Mucosa of stomach (tissue), 1 donor: Measurements from ENCODE around the gene PPP2R3C.
A peak's percentile ranks its signal among the peaks of the same experiment; 100 is the strongest.
"Not testable (repeated sequence)": the region's sequence is repeated elsewhere in the genome, so short reads cannot be mapped to it uniquely, and the experiment has no call there.

ENCODE experiments used
- H3K27me3 ChIP-seq: one replicate; pipeline ENCODE4 v1.7.0; 2013; ENCODE audit warnings: mild to moderate bottlenecking, low read length; ENCODE audit not compliant: control insufficient read depth, insufficient read depth
- H3K36me3 ChIP-seq: one replicate; pipeline ENCODE4 v1.7.0; 2013; ENCODE audit warnings: low read length; ENCODE audit not compliant: control insufficient read depth, insufficient read depth
- H3K4me1 ChIP-seq: one replicate; pipeline ENCODE4 v1.7.0; 2013; ENCODE audit warnings: mild to moderate bottlenecking, low read length; ENCODE audit not compliant: control insufficient read depth, insufficient read depth
- H3K4me3 ChIP-seq: one replicate; pipeline ENCODE4 v1.7.0; 2013; ENCODE audit warnings: low read length
- H3K9ac ChIP-seq: one replicate; pipeline ENCODE4 v1.7.0; 2013; ENCODE audit warnings: mild to moderate bottlenecking, low read length, moderate library complexity
- H3K9me3 ChIP-seq: one replicate; pipeline ENCODE4 v1.7.0; 2013; ENCODE audit warnings: mild to moderate bottlenecking, low read length, moderate library complexity; ENCODE audit not compliant: control insufficient read depth
- donor health status: Pancreatic carcinoma.

The PPP2R3C gene

GRCh38 chr14:35121887-35122695, at the start of gene PPP2R3C, which contains the start of gene PRORP:
TSS of gene PPP2R3C (minus strand) at chr14:35121990. CDS start at chr14:35121959, 31 bp downstream.
TSS of gene PRORP (plus strand) at chr14:35122552. CDS start at chr14:35123246, 694 bp downstream.
- Histone ChIP-seq H3K36me3 (no peaks in the 10 kb centered on the region), H3K4me1 (peaks cover 9% of the 10 kb centered on the region)

DNA sequence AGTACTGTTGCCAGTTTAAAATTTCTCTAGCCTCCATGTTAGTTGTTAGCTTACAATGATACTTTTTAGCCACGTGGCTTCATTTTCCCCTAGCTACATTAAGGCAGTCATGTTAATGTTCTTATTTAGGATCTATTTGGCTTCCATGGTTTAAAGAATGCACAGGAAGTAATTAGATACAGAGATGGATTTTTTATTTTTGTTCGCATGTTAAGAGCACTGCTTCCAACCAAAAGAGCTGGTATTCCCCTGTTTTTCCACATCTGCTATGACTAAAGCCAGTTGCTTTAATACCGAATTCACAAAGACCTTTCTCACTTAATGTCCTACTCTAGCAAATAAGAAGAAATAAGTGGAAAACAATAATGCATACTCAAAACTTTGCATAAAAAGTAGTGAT, 45.7 kb upstream of the PPP2R3C start:
- H3K4me1 ChIP-seq: peaks cover 6% of the 10 kb centered on the region
- no peak overlapping the region for H3K4me3 ChIP-seq
- no peaks in the 10 kb centered on the region for H3K27me3 ChIP-seq
- H3K36me3 ChIP-seq: no peaks in the 10 kb centered on the region
- H3K9me3 ChIP-seq: no peaks in the 10 kb centered on the region
- no peak overlapping the region for H3K9ac ChIP-seq

More at GRCh38 chr14:35121887-35122695, at the start of gene PPP2R3C, which contains the start of gene PRORP:
- H3K9me3 ChIP-seq: no peaks in the 10 kb centered on the region
- peak within 1 kb of the TSS; percentile 88 for H3K4me3 ChIP-seq
- H3K27me3 ChIP-seq: no peaks in the 10 kb centered on the region
- H3K9ac ChIP-seq: peak within 1 kb of the TSS; percentile 95

- H3K27me3 ChIP-seq: no peaks in the 10 kb centered on the region
- H3K36me3 ChIP-seq: no peaks in the 10 kb centered on the region
- no peak overlapping the region for H3K9ac ChIP-seq
- no peak overlapping the region for H3K4me3 ChIP-seq
- H3K4me1 ChIP-seq: peaks cover 6% of the 10 kb centered on the region
- H3K9me3 ChIP-seq: no peaks in the 10 kb centered on the region
These were observed 43.1 kb upstream of the PPP2R3C start for GRCh38 chr14:35164849-35165248.

DNA sequence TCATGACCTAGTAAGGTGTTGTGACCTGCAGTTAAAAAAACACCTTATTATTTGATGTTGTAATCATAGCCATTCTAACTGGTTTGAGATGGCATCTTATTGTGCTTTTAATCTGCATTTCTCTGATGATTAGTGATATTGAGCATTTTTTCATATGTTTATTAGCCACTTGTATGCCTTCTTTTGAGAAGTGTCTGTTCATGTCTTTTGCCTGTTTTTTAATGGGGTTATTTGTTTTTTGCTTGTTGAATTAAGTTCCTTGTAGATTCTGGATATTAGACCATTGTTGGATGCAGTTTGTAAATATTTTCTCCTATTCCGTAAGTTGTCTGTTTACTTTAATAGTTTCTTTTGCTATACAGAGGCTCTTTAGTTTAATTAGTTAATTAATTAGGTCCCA, 41.6 kb upstream of the PPP2R3C start:
- H3K9ac ChIP-seq: no peak overlapping the region
- H3K9me3 ChIP-seq: no peaks in the 10 kb centered on the region
- no peaks in the 10 kb centered on the region for H3K27me3 ChIP-seq
- H3K4me1 ChIP-seq: peaks cover 6% of the 10 kb centered on the region
- no peak overlapping the region for H3K4me3 ChIP-seq
- no peaks in the 10 kb centered on the region for H3K36me3 ChIP-seq

DNA sequence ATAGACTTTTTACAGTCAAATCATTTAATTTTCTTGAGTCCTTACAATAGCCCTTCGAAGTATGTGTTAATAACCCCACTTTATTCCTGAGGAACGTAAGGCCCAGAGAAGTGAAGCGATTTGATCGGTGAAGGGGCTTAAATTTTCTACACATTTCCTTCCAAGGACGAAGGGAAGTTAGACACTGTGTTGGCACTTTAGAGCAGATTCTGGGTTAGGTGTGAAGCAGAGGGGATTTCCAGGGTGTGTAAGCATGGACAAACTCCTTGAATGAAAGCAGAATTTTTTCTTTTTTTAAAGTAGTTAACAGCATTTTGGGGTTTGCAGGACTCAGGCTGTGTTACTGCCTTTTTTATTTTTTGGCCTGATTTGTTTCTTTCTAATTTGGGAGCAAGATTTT, 39.4 kb upstream of the PPP2R3C start:
- no peaks in the 10 kb centered on the region for H3K36me3 ChIP-seq
- H3K4me1 ChIP-seq: peaks cover 9% of the 10 kb centered on the region
- H3K9ac ChIP-seq: no peak overlapping the region
- H3K4me3 ChIP-seq: no peak overlapping the region
- no peaks in the 10 kb centered on the region for H3K27me3 ChIP-seq
- H3K9me3 ChIP-seq: no peaks in the 10 kb centered on the region

- no peaks in the 10 kb centered on the region for H3K27me3 ChIP-seq
- H3K9ac ChIP-seq: no peak overlapping the region
- no peaks in the 10 kb centered on the region for H3K9me3 ChIP-seq
- no peaks in the 10 kb centered on the region for H3K36me3 ChIP-seq
- H3K4me1 ChIP-seq: peaks cover 12% of the 10 kb centered on the region
- no peak overlapping the region for H3K4me3 ChIP-seq
These were observed 38.1 kb upstream of the PPP2R3C start for GRCh38 chr14:35159742-35160409.

- no peaks in the 10 kb centered on the region for H3K27me3 ChIP-seq
- H3K9ac ChIP-seq: no peak overlapping the region
- peaks cover 8% of the 10 kb centered on the region for H3K4me1 ChIP-seq
- H3K36me3 ChIP-seq: no peaks in the 10 kb centered on the region
- H3K9me3 ChIP-seq: no peaks in the 10 kb centered on the region
- H3K4me3 ChIP-seq: no peak overlapping the region
These were observed 37.3 kb upstream of the PPP2R3C start for GRCh38 chr14:35158951-35159653.

DNA sequence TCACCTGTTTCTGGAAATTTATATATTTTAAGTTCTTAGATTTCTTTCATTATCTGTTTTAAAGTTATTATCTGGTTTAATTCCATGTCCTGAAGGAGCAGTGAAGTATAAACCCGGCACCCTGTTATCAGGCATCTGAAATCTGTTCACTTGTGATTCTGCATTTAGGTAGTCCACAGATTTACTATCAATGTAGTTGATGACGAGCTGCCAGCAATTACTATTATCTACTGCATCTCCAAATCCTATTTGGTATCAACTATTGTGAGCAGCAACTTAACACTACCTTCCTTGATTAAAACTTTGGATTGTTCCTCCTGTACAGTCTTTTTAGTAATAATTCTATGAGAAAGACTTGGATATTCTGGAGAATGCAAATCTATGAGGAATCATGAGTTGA, 36.7 kb upstream of the PPP2R3C start:
- Histone ChIP-seq H3K9me3 (no peaks in the 10 kb centered on the region), H3K4me1 (peaks cover 8% of the 10 kb centered on the region), H3K36me3 (no peaks in the 10 kb centered on the region), H3K27me3 (no peaks in the 10 kb centered on the region), H3K4me3 (no peak overlapping the region), H3K9ac (no peak overlapping the region)

DNA sequence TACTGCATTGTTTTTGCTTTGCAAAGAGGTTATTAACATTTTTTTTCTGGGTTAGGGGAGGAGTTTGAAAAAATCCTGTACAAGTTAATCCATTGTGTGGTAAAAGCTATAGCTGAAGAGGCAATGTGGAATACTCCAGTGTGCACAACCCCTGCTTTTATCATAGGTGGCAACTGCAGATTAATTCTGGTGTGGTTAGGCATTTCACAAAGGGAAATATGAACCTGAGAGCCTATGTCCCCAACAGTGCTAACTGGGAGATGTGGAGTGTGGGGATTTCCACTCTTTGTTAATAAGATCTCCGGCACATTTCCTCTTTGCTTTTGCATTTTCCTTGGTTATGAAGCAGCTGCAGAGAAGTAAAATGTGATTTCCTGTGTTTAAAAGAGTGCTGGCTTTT, 34.2 kb upstream of the PPP2R3C start:
- H3K9me3 ChIP-seq: no peaks in the 10 kb centered on the region
- H3K4me3 ChIP-seq: no peak overlapping the region
- H3K27me3 ChIP-seq: no peaks in the 10 kb centered on the region
- peaks cover 8% of the 10 kb centered on the region for H3K4me1 ChIP-seq
- H3K36me3 ChIP-seq: no peaks in the 10 kb centered on the region
- no peak overlapping the region for H3K9ac ChIP-seq

DNA sequence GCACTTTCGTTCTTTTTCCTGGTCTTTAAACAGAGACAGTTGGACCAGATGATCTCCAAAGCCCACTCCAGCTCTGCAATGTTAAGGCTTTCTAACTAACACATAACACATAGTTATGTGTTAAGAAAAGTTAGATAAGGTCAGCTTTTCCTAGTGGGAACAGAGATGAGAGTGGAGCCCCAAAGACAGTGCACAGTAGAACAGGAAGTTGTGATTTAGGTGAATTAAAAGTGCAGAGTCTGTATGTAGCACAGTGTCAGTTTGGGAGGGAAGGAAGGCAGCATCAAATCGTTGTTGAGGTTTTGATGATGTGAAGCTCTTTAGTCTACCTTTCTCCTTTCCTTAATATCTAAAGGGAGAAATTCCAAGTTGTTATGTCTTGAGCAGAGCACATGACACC, 32.2 kb upstream of the PPP2R3C start:
- Histone ChIP-seq H3K9me3 (no peaks in the 10 kb centered on the region), H3K9ac (no peak overlapping the region), H3K4me1 (peaks cover 8% of the 10 kb centered on the region), H3K4me3 (no peak overlapping the region), H3K27me3 (no peaks in the 10 kb centered on the region), H3K36me3 (no peaks in the 10 kb centered on the region)

GRCh38 chr14:35152531-35152930, 30.7 kb upstream of the PPP2R3C start:
- not testable (repeated sequence) for H3K9ac ChIP-seq, H3K36me3 ChIP-seq, H3K27me3 ChIP-seq, H3K4me3 ChIP-seq, H3K9me3 ChIP-seq, H3K4me1 ChIP-seq

GRCh38 chr14:35149239-35149638, 27.4 kb upstream of the PPP2R3C start:
- Histone ChIP-seq H3K27me3 (no peaks in the 10 kb centered on the region), H3K4me1 (no peaks in the 10 kb centered on the region), H3K9ac (no peak overlapping the region), H3K4me3 (no peak overlapping the region), H3K9me3 (no peaks in the 10 kb centered on the region), H3K36me3 (no peaks in the 10 kb centered on the region)
